Mucosa of descending colon (tissue), 3 donors: ENCODE results near the gene STXBP6. TPM values are rescaled to one million over a fixed set of nuclear protein-coding genes. Genes with fewer than 3 reads are reported as not detected.
A peak's percentile ranks its signal among the peaks of the same experiment; 100 is the strongest.

ENCODE experiments used
- ATAC-seq: fragments of 200-7000 bp; cut with Tn5 transposase; one replicate; pipeline ENCODE4 v1.9.1; 2020; ENCODE audit warnings: mild to moderate bottlenecking, moderate library complexity
- DNase-seq, 3 donors: peaks; one replicate each; pipeline ENCODE4 v3.0.0-alpha.2; 2020
- H3K36me3 ChIP-seq: fragments of 200-600 bp; one replicate; pipeline ENCODE4 v1.8.0; 2021; ENCODE audit warnings: low read depth, mild to moderate bottlenecking
- H3K4me1 ChIP-seq: fragments of 200-600 bp; one replicate; pipeline ENCODE4 v1.8.0; 2021; ENCODE audit warnings: low read depth, mild to moderate bottlenecking
- H3K4me3 ChIP-seq: fragments of 200-600 bp; one replicate; pipeline ENCODE4 v1.8.0; 2021; ENCODE audit warnings: mild to moderate bottlenecking
- H3K9me3 ChIP-seq: fragments of 200-600 bp; one replicate; pipeline ENCODE4 v1.8.0; 2021; ENCODE audit warnings: mild to moderate bottlenecking
- intact Hi-C, 2 donors: fragments of 100-400 bp; cut with DNase I in 1 of 2; cut with micrococcal nuclease in 1 of 2; formaldehyde crosslinking; loops; one replicate each; pipeline versions ENCODE4 v1.11.0 to v1.11.1; 2022; cut with DNase I, micrococcal nuclease
- total RNA-seq, 3 donors: library from RNA; stranded (reverse); fragmentation: NEBNext Ultra II Directional in 2 of 3; extraction: Animal tissue kit (Norgen Biotek cat#: 25700) in 2 of 3; gene quantifications; one replicate each; pipeline versions ENCODE4 v1.2.1 to v1.2.4, GENCODE V29; 2021 to 2023
- TF ChIP-seq, protein P1 (sequence below): fragments of 200-600 bp; IDR thresholded peaks from one replicate; pipeline ENCODE4 v1.8.0; 2022; ENCODE audit warnings: antibody characterized with exemption, mild to moderate bottlenecking
- donor health status: DM: no; HTN: no; CAD: no; lungs with moderate emphysema.
- donor health status: DM: no; HTN: no; CAD: no.
- donor health status: DM: no; HTN: yes; CAD: no.

The STXBP6 gene
- total RNA-seq, 3 donors from 2014 or later, result 10.9 to 25.9 (median 19.8) TPM

DNA sequence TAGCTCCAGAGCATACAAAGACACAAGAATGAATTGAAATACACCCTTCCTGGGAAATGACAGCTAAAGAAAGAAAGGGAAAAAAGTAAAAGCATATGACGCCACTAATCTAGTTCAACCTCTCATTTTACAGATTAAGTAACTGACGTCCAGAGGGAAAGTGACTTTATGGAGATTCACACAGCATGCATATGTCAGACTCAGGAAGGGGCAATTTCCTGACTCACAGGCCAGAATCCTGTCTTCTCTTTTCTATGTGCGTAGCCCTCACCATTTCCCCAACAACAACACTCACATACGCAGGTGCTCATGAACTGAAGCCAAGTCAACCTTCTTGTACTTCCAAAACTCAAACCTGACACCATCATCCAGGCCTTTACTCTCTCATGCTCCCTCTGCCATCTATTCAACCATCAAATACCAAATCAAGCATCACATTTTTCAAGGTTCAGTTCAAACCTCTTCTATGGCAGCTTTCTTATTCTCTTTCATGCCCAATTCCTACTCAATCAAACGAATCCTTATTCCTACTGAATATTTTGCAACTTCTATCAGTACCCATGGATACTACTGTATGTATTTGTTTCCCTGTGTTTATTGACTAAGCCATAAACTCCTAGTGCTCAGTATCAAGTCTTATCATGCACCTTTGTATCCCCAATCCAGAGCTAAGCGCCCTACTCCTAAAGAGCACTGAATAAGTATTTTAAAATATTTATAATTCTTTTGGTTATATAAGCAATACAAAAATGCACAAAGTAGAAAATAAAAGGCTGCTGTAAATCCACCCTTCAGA is 52.8 kb downstream of the STXBP6 start:
- TF ChIP-seq, protein P1, sequence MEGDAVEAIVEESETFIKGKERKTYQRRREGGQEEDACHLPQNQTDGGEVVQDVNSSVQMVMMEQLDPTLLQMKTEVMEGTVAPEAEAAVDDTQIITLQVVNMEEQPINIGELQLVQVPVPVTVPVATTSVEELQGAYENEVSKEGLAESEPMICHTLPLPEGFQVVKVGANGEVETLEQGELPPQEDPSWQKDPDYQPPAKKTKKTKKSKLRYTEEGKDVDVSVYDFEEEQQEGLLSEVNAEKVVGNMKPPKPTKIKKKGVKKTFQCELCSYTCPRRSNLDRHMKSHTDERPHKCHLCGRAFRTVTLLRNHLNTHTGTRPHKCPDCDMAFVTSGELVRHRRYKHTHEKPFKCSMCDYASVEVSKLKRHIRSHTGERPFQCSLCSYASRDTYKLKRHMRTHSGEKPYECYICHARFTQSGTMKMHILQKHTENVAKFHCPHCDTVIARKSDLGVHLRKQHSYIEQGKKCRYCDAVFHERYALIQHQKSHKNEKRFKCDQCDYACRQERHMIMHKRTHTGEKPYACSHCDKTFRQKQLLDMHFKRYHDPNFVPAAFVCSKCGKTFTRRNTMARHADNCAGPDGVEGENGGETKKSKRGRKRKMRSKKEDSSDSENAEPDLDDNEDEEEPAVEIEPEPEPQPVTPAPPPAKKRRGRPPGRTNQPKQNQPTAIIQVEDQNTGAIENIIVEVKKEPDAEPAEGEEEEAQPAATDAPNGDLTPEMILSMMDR, result no peak
- intact Hi-C loops, result no loop called here
- Histone ChIP-seq H3K9me3 (no peaks in the 10 kb centered on the region), H3K4me1 (no peaks in the 10 kb centered on the region), H3K4me3 (no peak overlapping the region), H3K36me3 (no peaks in the 10 kb centered on the region)
- ATAC-seq (peak; percentile 58), DNase-seq (no peak)

DNA sequence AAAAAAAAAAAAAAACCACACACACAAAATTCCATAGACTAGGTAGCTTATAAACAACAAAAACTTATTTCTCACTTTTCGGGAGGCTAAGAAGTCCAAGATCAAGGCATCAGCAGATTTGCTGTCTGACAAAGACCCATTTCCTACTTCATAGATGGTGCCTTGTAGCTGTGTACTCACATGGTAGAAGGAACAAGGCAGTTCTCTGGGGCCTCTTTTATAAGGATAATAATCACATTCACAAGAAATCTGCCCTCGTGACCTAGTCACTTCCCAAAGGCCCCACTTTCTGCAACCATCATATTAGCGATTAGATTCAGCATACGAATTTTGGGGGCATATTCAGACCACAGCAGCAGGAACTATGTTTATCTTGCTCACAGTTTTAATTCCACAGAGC is 54.9 kb downstream of the STXBP6 start:
- TF ChIP-seq, protein P1, result no peak
- no peaks in the 10 kb centered on the region for H3K9me3 ChIP-seq
- H3K4me3 ChIP-seq, result no peak overlapping the region
- peaks cover 4% of the 10 kb centered on the region for H3K4me1 ChIP-seq
- intact Hi-C loops, result no loop called here
- no peak for ATAC-seq
- H3K36me3 ChIP-seq, result no peaks in the 10 kb centered on the region
- no peak for DNase-seq

DNA sequence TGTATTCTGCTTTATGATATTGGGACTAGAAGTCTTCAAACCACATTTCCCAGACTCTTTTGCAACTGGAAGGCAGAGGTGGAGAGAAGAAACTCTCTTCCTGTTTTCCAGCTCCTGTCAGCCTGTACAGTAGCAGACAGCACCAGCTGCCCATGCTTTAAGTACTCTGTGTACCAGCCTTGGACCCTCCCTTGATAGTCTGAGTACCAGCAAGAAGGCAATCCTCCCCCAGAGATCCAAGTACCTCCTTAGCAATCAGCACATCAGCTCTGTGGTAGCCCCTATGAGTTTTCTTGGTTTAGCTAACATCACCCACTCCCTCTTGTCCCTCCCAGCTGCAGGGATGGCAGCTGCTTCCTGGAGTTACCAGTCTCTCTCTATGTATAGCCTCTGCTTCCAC is 56.3 kb downstream of the STXBP6 start:
- intact Hi-C loops, result no loop called here
- H3K4me3 ChIP-seq, result no peak overlapping the region
- DNase-seq (no peak), ATAC-seq (no peak)
- H3K4me1 ChIP-seq, result peaks cover 4% of the 10 kb centered on the region
- no peaks in the 10 kb centered on the region for H3K9me3 ChIP-seq
- TF ChIP-seq, protein P1, result no peak
- no peaks in the 10 kb centered on the region for H3K36me3 ChIP-seq

DNA sequence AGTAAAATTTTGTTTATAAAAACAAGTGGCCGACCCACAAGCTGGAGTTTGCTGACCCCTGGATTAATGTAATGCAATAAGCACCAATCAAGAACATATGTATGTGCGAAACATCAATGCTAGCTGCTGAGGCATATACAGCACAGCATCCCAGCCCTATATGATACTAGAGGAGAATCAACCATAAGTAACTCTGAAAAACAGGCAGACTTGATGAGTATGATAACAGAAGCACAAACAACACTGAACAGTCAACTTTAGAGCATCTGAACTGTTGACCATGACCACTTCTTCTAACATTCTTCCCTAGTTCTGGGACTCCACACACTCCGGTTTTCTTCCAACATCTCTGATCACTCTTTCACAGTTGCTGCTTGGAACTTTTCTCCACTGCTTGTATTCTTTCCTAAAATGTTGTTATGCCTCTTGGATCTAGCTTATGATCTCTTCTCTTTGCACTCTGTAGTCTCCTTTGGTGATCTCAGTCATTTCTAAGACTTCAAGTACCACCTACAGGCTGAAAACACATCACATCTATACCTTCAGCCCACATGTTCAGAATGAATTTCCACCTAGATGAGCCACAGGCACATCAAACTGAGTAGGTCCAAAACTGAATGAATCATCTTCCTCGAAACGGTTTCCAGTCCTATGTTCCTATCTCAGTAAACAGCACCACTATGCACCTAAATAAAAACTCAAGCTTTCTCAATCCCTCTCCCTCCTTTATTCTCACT is 57.2 kb downstream of the STXBP6 start:
- intact Hi-C loops, result no loop called here

DNA sequence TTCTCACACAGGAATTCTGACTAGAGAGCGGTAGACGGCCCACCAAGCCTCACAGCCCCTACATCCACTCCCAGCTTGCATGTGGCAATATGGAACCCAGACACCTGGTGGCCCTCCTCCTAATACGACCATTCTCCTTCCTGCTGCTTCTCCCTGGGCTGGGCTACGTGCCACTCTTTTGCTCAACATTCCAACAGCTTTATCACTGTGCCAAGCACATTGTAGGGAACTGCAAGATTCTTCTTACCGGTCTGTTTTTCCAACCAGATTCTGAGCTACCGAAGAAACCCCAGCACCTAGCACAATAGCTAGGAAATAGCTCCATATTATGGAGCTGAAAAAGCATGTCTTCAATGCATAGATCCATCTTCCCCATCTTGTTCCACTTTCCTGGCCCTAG is 58.1 kb downstream of the STXBP6 start:
- H3K4me3 ChIP-seq, result no peak overlapping the region
- ATAC-seq (no peak), DNase-seq (no peak)
- TF ChIP-seq, protein P1, result no peak
- no peaks in the 10 kb centered on the region for H3K9me3 ChIP-seq
- intact Hi-C loops, result no loop called here
- H3K4me1 ChIP-seq, result peaks cover 4% of the 10 kb centered on the region
- H3K36me3 ChIP-seq, result no peaks in the 10 kb centered on the region

More for the DNA sequence above, 57.2 kb downstream of the STXBP6 start:
- DNase-seq (no peak), ATAC-seq (no peak)
- Histone ChIP-seq H3K9me3 (no peaks in the 10 kb centered on the region), H3K36me3 (no peaks in the 10 kb centered on the region), H3K4me1 (peaks cover 4% of the 10 kb centered on the region), H3K4me3 (no peak overlapping the region)
- TF ChIP-seq, protein P1, result no peak
